Keratinocyte (primary cell): ENCODE results near the gene ALDH4A1. TPM values are rescaled to one million over a fixed set of nuclear protein-coding genes. Genes with fewer than 3 reads are reported as not detected.

Experiments used
- DNase-seq: peaks from one replicate; pipeline ENCODE4 v3.0.0-alpha.2; 2011; ENCODE audit warnings: low read depth, missing footprints, low spot score
- FAIRE-seq: peaks from 2 replicates; lab custom pipeline; 2011; peaks lifted over from hg19 to GRCh38; lab: Jason Lieb, UNC
- H2AFZ ChIP-seq: 2 replicates; pipeline ENCODE4 v1.6.0; 2012; ENCODE audit warnings: low read length, control low read depth, inconsistent platforms; ENCODE audit not compliant: control insufficient read depth
- H3K27ac ChIP-seq: 2 replicates; pipeline ENCODE4 v1.5.1; 2011; ENCODE audit warnings: low read length; ENCODE audit not compliant: control insufficient read depth, insufficient read depth
- H3K27me3 ChIP-seq: 3 replicates; pipeline ENCODE4 v1.6.0; 2011; ENCODE audit warnings: low read length; ENCODE audit not compliant: control insufficient read depth, insufficient read depth; ENCODE audit errors: extremely low read depth
- H3K36me3 ChIP-seq, 2 experiments: 2 replicates in 1 of 2; 3 replicates in 1 of 2; pipeline ENCODE4 v1.5.1; 2011; ENCODE audit warnings: low read length in 2 of 2, mild to moderate bottlenecking in 1 of 2; ENCODE audit not compliant: control insufficient read depth in 2 of 2, insufficient read depth in 2 of 2; ENCODE audit errors: extremely low read depth in 1 of 2
- H3K4me1 ChIP-seq: 3 replicates; pipeline ENCODE4 v1.5.1; 2011; ENCODE audit warnings: low read length; ENCODE audit not compliant: control insufficient read depth, insufficient read depth; ENCODE audit errors: extremely low read depth
- H3K4me2 ChIP-seq: 3 replicates; pipeline ENCODE4 v1.6.0; 2011; ENCODE audit warnings: low read depth, low read length; ENCODE audit not compliant: control insufficient read depth, insufficient read depth; ENCODE audit errors: extremely low read depth
- H3K4me3 ChIP-seq, 3 experiments: fragments of 200-600 bp in 1 of 3; sonication (generic) in 1 of 3; 2 replicates in 2 of 3; 3 replicates in 1 of 3; pipeline ENCODE4 v1.5.1; 2011 to 2016; ENCODE audit warnings: low read length in 3 of 3, mild to moderate bottlenecking in 3 of 3, control low read depth in 2 of 3, inconsistent platforms in 1 of 3, low read depth in 1 of 3, mixed read lengths in 1 of 3, mixed run types in 1 of 3, moderate library complexity in 1 of 3; ENCODE audit not compliant: control insufficient read depth in 2 of 3, insufficient read depth in 2 of 3; ENCODE audit errors: extremely low read depth in 1 of 3
- H3K79me2 ChIP-seq: 2 replicates; pipeline ENCODE4 v1.6.0; 2012; ENCODE audit warnings: low read length; ENCODE audit not compliant: control insufficient read depth, insufficient read depth
- H3K9ac ChIP-seq: 3 replicates; pipeline ENCODE4 v1.6.0; 2011; ENCODE audit warnings: low read length; ENCODE audit not compliant: control insufficient read depth, insufficient read depth; ENCODE audit errors: extremely low read depth
- H3K9me1 ChIP-seq: 3 replicates; pipeline ENCODE4 v1.6.0; 2011; ENCODE audit warnings: low read length; ENCODE audit not compliant: control insufficient read depth, insufficient read depth; ENCODE audit errors: extremely low read depth
- H3K9me3 ChIP-seq: 2 replicates; pipeline ENCODE4 v1.5.1; 2012; ENCODE audit warnings: low read depth, low read length; ENCODE audit not compliant: control insufficient read depth
- H4K20me1 ChIP-seq: 3 replicates; pipeline ENCODE4 v1.6.0; 2011; ENCODE audit warnings: low read length; ENCODE audit not compliant: control insufficient read depth, insufficient read depth; ENCODE audit errors: extremely low read depth
- EZH2 ChIP-seq: IDR thresholded peaks from one replicate; pipeline ENCODE4 v1.6.1; 2012; ENCODE audit warnings: inconsistent platforms, mild to moderate bottlenecking, low read length, moderate library complexity
- dilution Hi-C: fragments of 300-500 bp; cut with MboI; formaldehyde crosslinking; loops from one replicate; pipeline ENCODE4 v1.7.0; 2020; ENCODE audit warnings: low sequenced_read_pairs; ENCODE audit not compliant: extremely low pct_ligation_motif_present
- polyA plus RNA-seq, 5 experiments: library from polyadenylated mRNA; depleted of rRNA in 3 of 5; stranded (reverse) in 3 of 5; stranded (forward) in 1 of 5; unstranded in 1 of 5; fragments of >200 nt; gene quantifications; 1 replicate in 1 of 5; 2 replicates in 3 of 5; 3 replicates in 1 of 5; pipeline versions ENCODE4 v1.2.1 to v1.2.3, GENCODE V29; 2011 to 2012; ENCODE audit warnings: missing spikeins in 2 of 5, low read depth in 1 of 5, low replicate concordance in 1 of 5
- TF ChIP-seq, protein P1 (sequence below), 3 experiments: IDR thresholded peaks in 1 of 3; conservative IDR thresholded peaks in 1 of 3; optimal IDR thresholded peaks in 1 of 3; 2 replicates in 2 of 3; 3 replicates in 1 of 3; pipeline versions ENCODE3 to v1.5.1; 2011; ENCODE audit warnings: low read length in 3 of 3, mild to moderate bottlenecking in 3 of 3, moderate library complexity in 2 of 3, control low read depth in 1 of 3, inconsistent platforms in 1 of 3; ENCODE audit not compliant: insufficient read depth in 2 of 3; ENCODE audit errors: extremely low read depth in 1 of 3

The ALDH4A1 gene
- polyA plus RNA-seq, 1 donor (not counting 4 experiments of a cell fraction or from before 2014, with no cell fraction given), result 52.7 TPM

DNA sequence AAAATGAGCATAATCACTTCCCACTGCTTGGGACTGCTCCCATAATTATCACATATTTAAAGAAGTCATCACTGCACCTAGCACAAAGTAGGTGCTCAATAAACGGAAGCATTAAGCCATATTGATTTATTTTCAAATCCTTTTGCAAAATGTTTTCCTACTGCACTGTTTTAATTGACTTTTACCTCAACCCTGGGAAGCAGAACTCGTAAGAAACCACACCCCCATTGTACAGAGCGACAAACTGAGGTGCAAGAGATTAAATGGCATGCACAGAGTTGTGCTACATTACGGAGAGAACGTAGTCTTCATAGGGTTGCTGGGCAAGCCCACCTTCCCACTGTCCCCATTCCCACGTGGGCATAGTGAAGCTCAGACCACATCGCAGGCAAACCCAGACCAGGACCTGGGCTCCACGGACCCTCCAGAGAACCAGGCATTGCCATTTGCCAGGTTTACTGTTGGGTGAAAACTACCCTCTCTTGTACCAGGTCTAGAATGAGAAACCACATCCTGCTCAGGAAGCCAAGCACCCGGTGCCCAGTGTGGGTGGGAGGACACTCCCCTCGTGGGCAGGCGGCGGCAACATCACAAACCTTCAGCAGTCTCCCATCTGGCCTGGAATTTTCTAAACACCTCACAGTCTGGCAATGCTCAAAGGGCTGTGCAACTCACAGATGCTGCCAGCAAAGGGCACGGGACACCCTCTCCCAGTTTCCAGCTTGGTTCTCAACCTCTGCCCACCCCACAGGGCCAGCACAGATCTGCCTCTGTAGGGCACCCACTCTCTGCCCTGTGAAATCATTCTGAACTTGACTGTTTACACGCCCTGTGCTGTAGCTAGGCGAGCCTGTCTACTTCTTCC lies 45.9 kb upstream of the ALDH4A1 start:
- Histone ChIP-seq H3K9me3 (no peaks in the 10 kb centered on the region), H3K9ac (peak overlapping the region; percentile 78), H3K4me3 (peak overlapping the region in 2 of 3 experiments; percentile 36 to 41), H3K79me2 (peaks cover 100% of the 10 kb centered on the region), H3K4me2 (peak overlapping the region; percentile 91), H3K4me1 (peaks cover 95% of the 10 kb centered on the region), H3K27me3 (no peaks in the 10 kb centered on the region), H3K27ac (peak overlapping the region; percentile 81), H3K36me3 (peaks cover 7 to 27% of the 10 kb centered on the region in 2 experiments), H3K9me1 (peaks cover 2% of the 10 kb centered on the region), H4K20me1 (peaks cover 5% of the 10 kb centered on the region), H2AFZ (no peak overlapping the region)
- FAIRE-seq (peak; percentile 76), DNase-seq (no peak)
- TF ChIP-seq, protein P1, sequence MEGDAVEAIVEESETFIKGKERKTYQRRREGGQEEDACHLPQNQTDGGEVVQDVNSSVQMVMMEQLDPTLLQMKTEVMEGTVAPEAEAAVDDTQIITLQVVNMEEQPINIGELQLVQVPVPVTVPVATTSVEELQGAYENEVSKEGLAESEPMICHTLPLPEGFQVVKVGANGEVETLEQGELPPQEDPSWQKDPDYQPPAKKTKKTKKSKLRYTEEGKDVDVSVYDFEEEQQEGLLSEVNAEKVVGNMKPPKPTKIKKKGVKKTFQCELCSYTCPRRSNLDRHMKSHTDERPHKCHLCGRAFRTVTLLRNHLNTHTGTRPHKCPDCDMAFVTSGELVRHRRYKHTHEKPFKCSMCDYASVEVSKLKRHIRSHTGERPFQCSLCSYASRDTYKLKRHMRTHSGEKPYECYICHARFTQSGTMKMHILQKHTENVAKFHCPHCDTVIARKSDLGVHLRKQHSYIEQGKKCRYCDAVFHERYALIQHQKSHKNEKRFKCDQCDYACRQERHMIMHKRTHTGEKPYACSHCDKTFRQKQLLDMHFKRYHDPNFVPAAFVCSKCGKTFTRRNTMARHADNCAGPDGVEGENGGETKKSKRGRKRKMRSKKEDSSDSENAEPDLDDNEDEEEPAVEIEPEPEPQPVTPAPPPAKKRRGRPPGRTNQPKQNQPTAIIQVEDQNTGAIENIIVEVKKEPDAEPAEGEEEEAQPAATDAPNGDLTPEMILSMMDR (optimal IDR thresholded peaks at IDR 0.05 in 1 of 3, IDR thresholded peaks at IDR 0.05 in 1 of 3, conservative IDR thresholded peaks at IDR 0.05 in 1 of 3; ENCODE audit: extremely low read depth in 1 of 3, insufficient read depth in 2 of 3, low read length in 3 of 3), result no peak
- no peak for TF ChIP-seq EZH2
- dilution Hi-C loops, result no loop called here

DNA sequence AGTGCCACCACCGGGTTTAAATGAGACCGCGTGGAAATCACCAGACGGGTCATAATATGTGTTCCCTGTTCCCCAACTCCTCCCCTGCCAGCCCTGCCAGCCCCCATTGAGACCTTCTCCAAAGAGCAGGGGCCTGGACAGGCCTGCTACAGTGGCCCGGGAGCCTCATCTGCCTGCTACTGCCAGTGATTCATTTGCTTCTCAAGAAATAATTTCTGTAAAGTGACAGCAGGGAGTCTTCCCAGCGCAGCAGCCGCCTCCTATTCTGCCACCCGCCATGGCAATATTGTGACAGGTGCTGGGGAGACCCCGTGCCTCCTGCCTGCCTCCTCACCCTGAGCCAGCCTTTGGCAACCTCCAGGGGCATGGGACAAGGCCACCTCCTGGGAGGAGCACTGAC lies 45.2 kb upstream of the ALDH4A1 start:
- H4K20me1 ChIP-seq, result peaks cover 5% of the 10 kb centered on the region
- H2AFZ ChIP-seq, result no peak overlapping the region
- FAIRE-seq (no peak), DNase-seq (no peak)
- peak overlapping the region; percentile 81 for H3K27ac ChIP-seq
- H3K36me3 ChIP-seq, result peaks cover 4 to 21% of the 10 kb centered on the region in 2 experiments
- H3K4me1 ChIP-seq, result peaks cover 90% of the 10 kb centered on the region
- dilution Hi-C loops, result no loop called here
- H3K79me2 ChIP-seq, result peaks cover 100% of the 10 kb centered on the region
- no peaks in the 10 kb centered on the region for H3K9me3 ChIP-seq
- H3K27me3 ChIP-seq, result no peaks in the 10 kb centered on the region
- peak overlapping the region; percentile 78 for H3K9ac ChIP-seq
- H3K4me2 ChIP-seq, result peak overlapping the region; percentile 91
- peak overlapping the region in 2 of 3 experiments; percentile 38 to 39 for H3K4me3 ChIP-seq
- H3K9me1 ChIP-seq, result peaks cover 2% of the 10 kb centered on the region
- TF ChIP-seq EZH2, result no peak
- TF ChIP-seq, protein P1 (optimal IDR thresholded peaks at IDR 0.05 in 1 of 3, IDR thresholded peaks at IDR 0.05 in 1 of 3, conservative IDR thresholded peaks at IDR 0.05 in 1 of 3; ENCODE audit: extremely low read depth in 1 of 3, insufficient read depth in 2 of 3, low read length in 3 of 3), result no peak
